Endothelial cell of umbilical vein (primary cell): ENCODE data around the gene RGS6. TPM values are rescaled to one million over a fixed set of nuclear protein-coding genes. Genes with fewer than 3 reads are reported as not detected.

Source experiments
- BruUV-seq: library from RNA; stranded (reverse); fragments of 400-500 nt; replicated peaks from 2 replicates; lab custom pipeline; 2021; lab: Mats Ljungman, UMichigan
- CTCF ChIA-PET: fragments of 300-600, 350-600 bp; sonication (Branson Sonifier 250); formaldehyde crosslinking; loops from one replicate; lab custom pipeline; 2021; ENCODE audit warnings: antibody characterized with exemption, inconsistent platforms; lab: Charles Lee
- POLR2A ChIA-PET: fragments of 300-600, 350-600 bp; sonication (Branson Sonifier 250); formaldehyde crosslinking; loops from one replicate; lab custom pipeline; 2021; ENCODE audit warnings: antibody characterized with exemption, inconsistent platforms; lab: Charles Lee
- DNase-seq: peaks from one replicate; pipeline ENCODE4 v3.0.0-alpha.2; 2011; ENCODE audit warnings: low read depth, low spot score
- FAIRE-seq: peaks from 2 replicates; lab custom pipeline; 2011; peaks lifted over from hg19 to GRCh38; lab: Jason Lieb, UNC
- H2AFZ ChIP-seq: 2 replicates; pipeline ENCODE4 v1.6.0; 2012; ENCODE audit warnings: low read depth, low read length, control low read depth, inconsistent platforms
- H3K27ac ChIP-seq: 2 replicates; pipeline ENCODE4 v1.5.1; 2011; ENCODE audit warnings: low read depth, mild to moderate bottlenecking, control low read depth, low read length, moderate library complexity; ENCODE audit not compliant: insufficient read depth
- H3K27me3 ChIP-seq, 2 experiments: 2 replicates each; pipeline versions ENCODE4 v1.6.0 to v1.6.1; 2011; ENCODE audit warnings: low read length in 2 of 2, mixed read lengths in 1 of 2; ENCODE audit not compliant: control insufficient read depth in 2 of 2, insufficient read depth in 2 of 2
- H3K36me3 ChIP-seq, 2 experiments: 2 replicates in 1 of 2; 3 replicates in 1 of 2; pipeline ENCODE4 v1.5.1; 2011; ENCODE audit warnings: low read length in 2 of 2, mild to moderate bottlenecking in 1 of 2, moderate library complexity in 1 of 2; ENCODE audit not compliant: control insufficient read depth in 2 of 2, insufficient read depth in 2 of 2; ENCODE audit errors: extremely low read depth in 1 of 2
- H3K4me1 ChIP-seq: 3 replicates; pipeline ENCODE4 v1.5.1; 2011; ENCODE audit warnings: mild to moderate bottlenecking, low read length; ENCODE audit not compliant: control insufficient read depth, insufficient read depth; ENCODE audit errors: extremely low read depth
- H3K4me2 ChIP-seq: 2 replicates; pipeline ENCODE4 v1.6.1; 2011; ENCODE audit warnings: low read length, control low read depth, mixed read lengths; ENCODE audit not compliant: insufficient read depth
- H3K4me3 ChIP-seq, 3 experiments: fragments of 200-600 bp in 1 of 3; sonication (generic), shearing (Covaris generic) in 1 of 3; replicated peaks in 1 of 3; 2 replicates each; pipeline ENCODE4 v1.5.1; 2011 to 2016; ENCODE audit warnings: control low read depth in 3 of 3, low read length in 3 of 3, mild to moderate bottlenecking in 2 of 3, inconsistent platforms in 1 of 3, low read depth in 1 of 3, moderate library complexity in 1 of 3; ENCODE audit not compliant: insufficient read depth in 1 of 3
- H3K79me2 ChIP-seq: 2 replicates; pipeline ENCODE4 v1.6.0; 2012; ENCODE audit warnings: low read length, inconsistent platforms; ENCODE audit not compliant: control insufficient read depth, insufficient read depth
- H3K9ac ChIP-seq: replicated peaks from 2 replicates; pipeline ENCODE3; 2011; ENCODE audit warnings: low read length, control low read depth; ENCODE audit not compliant: insufficient read depth; ENCODE audit errors: extremely low read depth
- H3K9me1 ChIP-seq: replicated peaks from 3 replicates; pipeline ENCODE4 v1.6.0; 2011; ENCODE audit warnings: mild to moderate bottlenecking, low read length; ENCODE audit not compliant: control insufficient read depth, insufficient read depth; ENCODE audit errors: extremely low read depth
- H3K9me3 ChIP-seq: replicated peaks from 2 replicates; pipeline ENCODE4 v1.5.1; 2012; ENCODE audit warnings: low read length, inconsistent platforms; ENCODE audit not compliant: control insufficient read depth, insufficient read depth
- H4K20me1 ChIP-seq: replicated peaks from 2 replicates; pipeline ENCODE3; 2011; ENCODE audit warnings: mild to moderate bottlenecking, low read length; ENCODE audit not compliant: control insufficient read depth, insufficient read depth; ENCODE audit errors: extremely low read depth
- GATA2 ChIP-seq: IDR thresholded peaks from 2 replicates; pipeline ENCODE4 v1.7.0; 2011; ENCODE audit warnings: low read depth, mild to moderate bottlenecking, moderate library complexity, mixed read lengths, low read length; ENCODE audit not compliant: insufficient read length, insufficient read depth
- JUN ChIP-seq: IDR thresholded peaks from 2 replicates; pipeline ENCODE4 v1.6.1; 2011; ENCODE audit warnings: borderline replicate concordance, low read depth; ENCODE audit not compliant: insufficient read length, insufficient read depth
- MYC ChIP-seq: IDR thresholded peaks from one replicate; pipeline ENCODE4 v1.6.1; 2011; ENCODE audit warnings: mild to moderate bottlenecking, low read depth, low read length
- POLR2A ChIP-seq: IDR thresholded peaks from 2 replicates; pipeline ENCODE4 v1.6.1; 2012; ENCODE audit warnings: low read depth, mild to moderate bottlenecking, control low read depth, low read length
- POLR2AphosphoS5 ChIP-seq: IDR thresholded peaks from 2 replicates; pipeline ENCODE4 v1.6.1; 2012; ENCODE audit warnings: low read depth, mild to moderate bottlenecking, control low read depth, low read length, moderate library complexity; ENCODE audit not compliant: insufficient read depth
- dilution Hi-C: fragments of 300-500 bp; cut with MboI; formaldehyde crosslinking; loops from one replicate; pipeline ENCODE4 v1.15.0; 2019; ENCODE audit warnings: low sequenced_read_pairs; ENCODE audit not compliant: extremely low pct_ligation_motif_present
- intact Hi-C: fragments of 100-400 bp; cut with micrococcal nuclease; formaldehyde crosslinking; loops from one replicate; pipeline ENCODE4 v1.10.0; 2022
- polyA plus RNA-seq, 4 experiments: library from polyadenylated mRNA; depleted of rRNA in 3 of 4; stranded (reverse) in 3 of 4; unstranded in 1 of 4; fragments of >200 nt; gene quantifications; 2 replicates each; pipeline versions ENCODE4 v1.2.1 to v1.2.3, GENCODE V29; 2011 to 2012; ENCODE audit warnings: missing spikeins in 1 of 4
- total RNA-seq: library from RNA; stranded (reverse); gene quantifications from 2 replicates; pipeline ENCODE4 v1.2.3, GENCODE V29; 2021
- TF ChIP-seq, protein P1 (sequence below): IDR thresholded peaks from 2 replicates; pipeline ENCODE4 v1.6.1; 2011; ENCODE audit not compliant: insufficient read depth, insufficient read length
- TF ChIP-seq, protein P2 (sequence below), 2 donors: IDR thresholded peaks; 1 replicate in 1 of 2; 2 replicates in 1 of 2; pipeline ENCODE4 v1.5.1; 2011; ENCODE audit warnings: low read length in 2 of 2, mild to moderate bottlenecking in 2 of 2, moderate library complexity in 2 of 2, control low read depth in 1 of 2, inconsistent platforms in 1 of 2, low read depth in 1 of 2; ENCODE audit not compliant: insufficient read depth in 1 of 2; ENCODE audit errors: extremely low read depth in 1 of 2

Gene RGS6
- total and polyA plus RNA-seq, 2 donors (not counting 3 experiments of a cell fraction or from before 2014, with no cell fraction given) = not detected

DNA sequence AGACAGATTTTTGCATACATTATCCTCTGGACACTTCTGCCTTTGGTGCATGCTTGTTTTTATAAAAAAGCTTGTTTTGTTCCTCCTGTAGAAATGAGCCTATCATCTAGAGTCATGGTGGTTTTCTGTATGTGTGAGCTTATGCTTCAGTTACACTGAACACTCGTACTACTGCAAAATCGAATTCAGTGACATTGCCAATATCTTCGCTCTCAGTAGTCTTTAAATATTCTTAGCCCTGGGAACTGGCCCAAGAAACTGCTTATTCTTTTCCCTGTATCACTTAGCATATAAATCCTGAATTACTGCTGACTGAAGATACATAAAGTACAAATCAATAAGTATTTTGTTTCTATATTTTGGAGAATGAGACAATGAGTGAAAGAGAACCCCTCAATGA is 70.5 kb downstream of the RGS6 start:
- no peaks in the 10 kb centered on the region for H3K27me3 ChIP-seq
- POLR2A ChIA-PET = no interaction called here
- no peak overlapping the region for H3K4me2 ChIP-seq
- H3K4me3 ChIP-seq = no peak overlapping the region
- H3K9me3 ChIP-seq = no peaks in the 10 kb centered on the region
- FAIRE-seq (no peak), DNase-seq (no peak)
- no TSS peak for BruUV-seq
- dilution Hi-C loops (no loop called here), intact Hi-C loops (no loop called here)
- H4K20me1 ChIP-seq = no peaks in the 10 kb centered on the region
- H3K36me3 ChIP-seq = no peaks in the 10 kb centered on the region
- no peak overlapping the region for H3K27ac ChIP-seq
- H3K79me2 ChIP-seq = no peaks in the 10 kb centered on the region
- no peak overlapping the region for H2AFZ ChIP-seq
- H3K9ac ChIP-seq = no peak overlapping the region
- TF ChIP-seq JUN (no peak), POLR2AphosphoS5 (no peak), POLR2A (no peak), MYC (no peak), GATA2 (no peak)
- TF ChIP-seq, protein P1, sequence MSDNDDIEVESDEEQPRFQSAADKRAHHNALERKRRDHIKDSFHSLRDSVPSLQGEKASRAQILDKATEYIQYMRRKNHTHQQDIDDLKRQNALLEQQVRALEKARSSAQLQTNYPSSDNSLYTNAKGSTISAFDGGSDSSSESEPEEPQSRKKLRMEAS = no peak
- TF ChIP-seq, protein P2, sequence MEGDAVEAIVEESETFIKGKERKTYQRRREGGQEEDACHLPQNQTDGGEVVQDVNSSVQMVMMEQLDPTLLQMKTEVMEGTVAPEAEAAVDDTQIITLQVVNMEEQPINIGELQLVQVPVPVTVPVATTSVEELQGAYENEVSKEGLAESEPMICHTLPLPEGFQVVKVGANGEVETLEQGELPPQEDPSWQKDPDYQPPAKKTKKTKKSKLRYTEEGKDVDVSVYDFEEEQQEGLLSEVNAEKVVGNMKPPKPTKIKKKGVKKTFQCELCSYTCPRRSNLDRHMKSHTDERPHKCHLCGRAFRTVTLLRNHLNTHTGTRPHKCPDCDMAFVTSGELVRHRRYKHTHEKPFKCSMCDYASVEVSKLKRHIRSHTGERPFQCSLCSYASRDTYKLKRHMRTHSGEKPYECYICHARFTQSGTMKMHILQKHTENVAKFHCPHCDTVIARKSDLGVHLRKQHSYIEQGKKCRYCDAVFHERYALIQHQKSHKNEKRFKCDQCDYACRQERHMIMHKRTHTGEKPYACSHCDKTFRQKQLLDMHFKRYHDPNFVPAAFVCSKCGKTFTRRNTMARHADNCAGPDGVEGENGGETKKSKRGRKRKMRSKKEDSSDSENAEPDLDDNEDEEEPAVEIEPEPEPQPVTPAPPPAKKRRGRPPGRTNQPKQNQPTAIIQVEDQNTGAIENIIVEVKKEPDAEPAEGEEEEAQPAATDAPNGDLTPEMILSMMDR (IDR thresholded peaks at IDR 0.05; ENCODE audit: extremely low read depth in 1 of 2, insufficient read depth in 1 of 2, low read depth in 1 of 2, low read length in 2 of 2) = no peak
- H3K4me1 ChIP-seq = no peaks in the 10 kb centered on the region
- H3K9me1 ChIP-seq = no peaks in the 10 kb centered on the region
- CTCF ChIA-PET = no interaction called here
